ENCODE measurements around the gene USP48.
"Not testable (repeated sequence)": the region's sequence is repeated elsewhere in the genome, so short reads cannot be mapped to it uniquely, and the experiment has no call there.

Gene USP48

DNA sequence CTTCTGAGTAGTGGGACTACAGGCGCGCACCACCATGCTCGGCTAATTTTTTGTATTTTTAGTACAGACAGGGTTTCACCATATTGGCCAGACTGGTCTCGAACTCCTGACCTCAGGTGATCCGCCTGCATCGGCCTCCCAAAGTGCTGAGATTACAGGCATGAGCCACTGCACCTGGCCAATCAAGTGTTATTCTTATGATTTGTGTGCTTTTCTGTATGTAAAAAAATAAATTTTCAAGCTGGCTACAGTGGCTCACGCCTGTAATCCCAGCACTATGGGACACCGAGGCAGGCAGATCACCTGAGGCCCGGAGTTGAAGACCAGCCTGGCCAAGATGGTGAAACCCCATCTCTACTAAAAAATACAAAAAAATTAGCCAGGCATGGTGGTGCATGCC is 12.3 kb downstream of the USP48 start:
- not testable (repeated sequence) for DNase-seq

DNA sequence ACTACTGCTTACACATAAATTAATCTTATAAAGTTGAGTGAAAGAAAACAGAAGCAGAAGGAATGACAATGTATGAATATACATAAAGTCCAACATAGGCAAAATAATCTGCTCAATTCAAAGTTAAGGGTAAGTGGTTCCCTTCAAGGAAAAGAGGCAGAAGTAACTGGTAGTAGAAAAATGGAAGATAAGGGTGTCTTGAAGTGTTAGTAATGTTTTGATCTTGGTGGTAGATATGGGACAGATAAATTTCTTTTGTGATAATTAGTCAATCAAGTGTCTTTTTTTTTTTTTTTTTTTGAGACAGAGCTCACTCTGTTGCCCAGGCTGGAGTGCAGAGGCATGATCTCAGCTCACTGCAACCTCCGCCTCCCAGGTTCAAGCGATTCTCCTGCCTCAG is 12.7 kb downstream of the USP48 start:
- no peak for DNase-seq

- not testable (repeated sequence) for DNase-seq
Measured at GRCh38 chr1:21767106-21767505, 15.8 kb downstream of the USP48 start.

GRCh38 chr1:21766210-21766609 is 16.7 kb downstream of the USP48 start:
- no peak for DNase-seq

DNA sequence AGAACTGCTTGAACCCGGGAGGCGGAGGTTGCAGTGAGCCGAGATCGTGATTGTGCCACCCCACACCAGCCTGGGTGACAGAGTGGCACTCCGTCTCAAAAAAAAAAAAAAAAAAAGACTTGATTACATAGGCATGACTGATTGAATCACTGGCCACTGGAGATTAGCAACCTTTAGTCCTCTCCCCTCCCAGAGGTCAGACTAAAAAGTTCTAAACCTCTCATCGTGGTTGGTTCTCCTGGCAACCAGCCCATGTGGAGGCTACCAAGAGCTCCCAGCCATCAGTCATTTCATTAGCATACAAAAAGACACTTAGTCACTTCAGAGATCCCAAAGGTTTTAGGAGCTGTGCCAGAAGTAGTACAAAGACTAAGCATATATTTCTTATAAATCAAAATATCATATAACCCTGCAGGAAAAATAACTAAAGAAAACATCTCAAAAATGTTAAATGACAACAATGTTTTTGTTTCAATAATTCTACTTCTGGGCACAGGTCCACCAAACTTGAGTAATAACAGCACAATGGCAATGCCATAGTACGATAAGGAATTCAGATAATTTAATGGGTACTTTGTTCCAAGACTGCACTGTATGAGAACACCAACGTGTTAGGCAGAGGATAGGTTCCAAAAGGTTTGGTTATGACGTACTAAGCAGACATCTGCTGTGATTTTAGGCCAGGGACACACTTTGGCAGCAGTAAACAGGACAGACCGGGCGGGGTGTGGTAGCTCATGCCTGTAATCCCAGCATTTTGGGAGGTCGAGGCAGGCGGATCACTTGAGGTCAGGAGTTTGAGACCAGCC is 18.1 kb downstream of the USP48 start:
- DNase-seq, result no peak

GRCh38 chr1:21763694-21764419 is 19.1 kb downstream of the USP48 start:
- DNase-seq, result no peak

GRCh38 chr1:21763236-21763635 is 19.7 kb downstream of the USP48 start:
- no peak for DNase-seq

DNA sequence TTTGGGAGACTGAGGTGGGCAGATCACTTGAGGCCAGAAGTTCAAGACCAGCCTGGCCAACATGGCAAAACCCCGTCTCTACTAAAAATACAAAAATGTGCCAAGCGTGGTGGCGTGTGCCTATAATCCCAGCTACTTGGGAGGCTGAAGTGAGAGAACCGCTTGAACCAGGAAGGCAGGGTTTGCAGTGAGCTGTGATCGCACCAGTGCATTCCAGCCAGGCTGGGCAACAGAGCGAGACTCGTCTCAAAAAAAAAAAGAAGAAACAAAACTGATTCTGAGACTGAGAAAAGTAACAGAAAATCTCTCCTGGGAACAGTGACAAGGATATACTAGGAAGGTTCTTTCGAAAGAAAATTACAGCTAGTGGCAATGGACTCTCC is 20.9 kb downstream of the USP48 start:
- DNase-seq, result no peak

GRCh38 chr1:21761052-21761451 is 21.9 kb downstream of the USP48 start:
- DNase-seq, result no peak

DNA sequence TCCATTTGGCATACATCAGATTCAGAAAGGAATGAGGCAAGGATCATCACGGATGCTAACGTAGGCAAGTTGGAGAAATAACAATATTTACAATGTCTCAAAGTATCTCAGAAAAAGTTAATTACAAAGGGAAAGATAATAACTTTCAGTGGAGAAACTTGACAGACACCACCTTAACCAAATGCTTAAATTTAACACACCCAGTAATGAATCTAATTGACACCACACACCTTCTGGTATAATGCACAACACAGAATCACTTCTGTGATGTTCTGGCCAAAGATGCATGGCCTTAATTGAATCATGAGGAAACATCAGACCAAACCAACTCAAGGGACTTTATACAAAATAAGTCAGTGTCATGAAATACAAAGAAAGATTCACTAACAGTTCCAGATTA is 23.1 kb downstream of the USP48 start:
- no peak for DNase-seq

DNA sequence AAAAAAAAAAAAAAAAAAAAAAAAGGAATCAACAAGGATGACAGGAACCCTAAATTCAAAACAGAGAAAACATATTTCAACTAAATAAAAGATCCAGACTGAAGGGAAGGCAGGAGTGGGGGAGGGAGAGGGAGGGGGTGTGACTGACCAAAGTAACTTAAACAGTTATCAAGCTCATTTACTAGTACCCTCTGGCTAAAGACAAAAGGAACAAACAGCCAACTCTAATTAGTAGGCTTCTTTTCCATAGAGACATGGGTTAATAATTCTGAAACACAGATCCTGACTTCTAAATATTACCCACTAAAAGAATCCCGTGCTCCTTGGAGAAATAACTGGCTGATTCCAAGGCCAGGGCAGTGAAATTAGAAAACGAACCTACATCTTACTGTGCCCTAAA is 23.8 kb downstream of the USP48 start:
- DNase-seq, result no peak

- no peak for DNase-seq
Measured at GRCh38 chr1:21758614-21759013, 24.3 kb downstream of the USP48 start.

DNA sequence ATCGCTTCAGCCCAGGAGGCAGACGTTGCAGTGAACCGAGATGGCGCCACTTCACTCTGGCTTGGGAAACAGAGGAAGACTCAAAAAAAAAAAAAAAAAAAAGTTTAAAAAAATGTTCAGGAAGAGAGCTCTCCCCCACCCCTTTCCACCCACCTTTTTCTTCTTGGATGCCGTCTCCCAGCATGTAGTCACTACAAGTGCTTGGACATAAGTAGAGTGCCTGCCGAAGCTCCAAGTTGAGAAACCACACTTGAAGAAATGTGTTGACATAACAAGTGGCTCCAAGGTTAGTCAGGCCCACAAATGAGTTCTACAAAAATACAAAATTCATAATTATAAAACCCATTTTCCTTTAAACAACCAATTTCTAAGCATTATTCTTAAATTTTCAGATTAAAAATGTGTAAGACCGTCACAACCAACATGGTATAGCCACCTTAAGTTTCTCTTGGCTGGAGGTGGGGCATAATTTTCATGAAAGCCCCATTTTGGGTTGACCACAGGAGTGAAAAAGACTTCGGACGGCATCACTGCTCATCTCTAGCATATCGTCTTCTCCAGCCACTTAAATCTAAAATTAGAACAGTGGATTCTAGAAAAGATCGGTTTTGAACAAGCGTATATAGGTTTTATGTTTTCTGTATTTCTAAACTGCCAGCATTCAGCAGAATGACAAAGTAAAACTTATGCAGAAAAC is 26.4 kb downstream of the USP48 start:
- no peak for DNase-seq

- DNase-seq, result no peak
Measured at GRCh38 chr1:21755067-21755466, 27.9 kb downstream of the USP48 start.

GRCh38 chr1:21754583-21754982 is 28.4 kb downstream of the USP48 start:
- no peak for DNase-seq

- no peak for DNase-seq
Measured at GRCh38 chr1:21752186-21752585, 30.8 kb downstream of the USP48 start.

DNA sequence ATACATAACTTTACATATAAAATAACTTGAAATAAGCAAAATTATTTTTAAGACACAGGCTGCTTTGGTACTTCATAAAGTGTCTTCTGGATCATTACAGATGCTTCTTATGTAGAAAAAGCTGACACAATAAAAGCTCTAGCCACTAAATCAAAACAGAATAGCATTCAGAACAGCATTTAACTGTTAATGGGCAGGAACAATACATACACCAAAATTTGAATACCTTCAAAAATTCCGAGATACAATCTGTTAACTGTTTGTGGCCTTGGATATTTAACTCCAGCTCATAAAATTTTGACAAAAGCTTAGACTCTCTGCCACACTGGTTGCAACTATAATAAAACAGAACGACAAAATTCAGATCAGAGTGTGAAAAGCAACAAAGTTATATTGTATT is 31.7 kb downstream of the USP48 start:
- DNase-seq, result no peak

GRCh38 chr1:21750841-21751240 is 32.1 kb downstream of the USP48 start:
- no peak for DNase-seq

DNA sequence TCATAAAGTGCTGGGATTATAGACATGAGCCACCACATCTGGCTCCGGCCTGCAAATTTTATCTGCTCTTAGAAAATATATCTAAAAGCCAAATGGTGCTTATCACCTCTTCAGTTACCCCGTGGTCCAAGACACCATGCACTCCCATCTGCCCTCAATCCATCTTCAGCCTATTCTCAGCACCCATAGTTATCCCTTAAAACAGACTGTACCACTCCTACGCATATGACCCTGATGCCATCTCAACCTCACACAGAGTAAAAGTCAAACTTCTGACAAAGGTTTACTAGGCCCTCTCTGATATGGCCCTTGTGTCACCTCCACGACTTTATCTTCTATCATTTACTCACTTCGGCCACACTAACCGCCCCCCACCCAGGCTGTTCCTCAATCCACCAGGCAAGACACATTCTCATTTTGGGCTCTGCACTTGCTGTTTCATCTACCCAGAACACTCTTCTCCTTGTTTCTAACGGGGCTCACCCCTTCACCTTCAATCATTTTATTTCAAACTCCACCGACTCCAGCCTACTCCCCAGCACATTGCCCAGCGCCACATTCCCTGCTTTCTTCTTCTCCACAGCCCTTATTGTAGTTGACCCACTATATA is 33.0 kb downstream of the USP48 start:
- no peak for DNase-seq

GRCh38 chr1:21749109-21749508 is 33.8 kb downstream of the USP48 start:
- DNase-seq, result no peak

DNA sequence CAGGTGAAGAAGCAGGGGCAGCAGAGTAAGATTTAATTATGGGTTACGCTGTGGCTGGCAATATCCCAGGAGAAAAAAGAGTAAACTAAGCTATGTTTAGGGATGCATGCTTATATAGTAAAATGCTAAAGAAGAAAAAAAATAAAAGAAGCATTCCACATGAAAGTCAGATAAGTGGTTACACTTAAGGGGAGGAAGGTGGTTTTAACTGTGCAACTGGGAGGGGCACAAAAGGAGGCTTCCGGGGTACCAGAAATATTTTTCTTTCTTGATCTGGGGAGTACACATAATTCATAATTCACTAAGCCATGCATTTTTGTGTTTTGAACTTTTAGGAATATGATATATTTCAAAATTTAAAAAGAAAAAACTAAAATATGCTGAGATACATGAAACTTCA is 39.5 kb downstream of the USP48 start:
- DNase-seq, result no peak

DNA sequence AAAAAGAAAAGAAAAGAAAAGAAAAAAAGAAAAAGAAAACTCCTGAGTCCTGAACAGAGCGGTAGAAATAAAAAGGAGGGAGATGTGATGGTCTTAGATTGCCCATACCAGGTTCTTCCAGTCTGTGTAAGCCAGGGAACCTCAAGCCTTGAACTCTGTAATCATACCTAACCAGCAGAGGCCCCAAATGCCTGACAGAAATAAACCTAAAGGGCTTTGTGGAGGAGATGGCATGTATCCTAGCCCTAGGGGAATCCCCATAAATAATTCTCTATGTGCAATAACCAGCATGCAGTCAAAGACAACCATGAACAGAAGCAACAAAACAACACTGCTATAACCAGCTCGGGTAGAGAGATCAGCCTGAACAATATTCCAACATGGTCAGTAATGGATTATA is 40.4 kb downstream of the USP48 start:
- DNase-seq, result no peak

- DNase-seq, result no peak
Measured at GRCh38 chr1:21741206-21741605, 41.7 kb downstream of the USP48 start.
